Measurements from ENCODE around the gene BUD31. TPM values are rescaled to one million over a fixed set of nuclear protein-coding genes. Genes with fewer than 3 reads are reported as not detected.
"Not testable (repeated sequence)": the region's sequence is repeated elsewhere in the genome, so short reads cannot be mapped to it uniquely, and the experiment has no call there.

Gene BUD31
- total and polyA plus RNA-seq, 8 donors = 26.8 to 71.7 (median 32.6) TPM

- TF ChIP-seq CTCF (IDR thresholded peaks at IDR 0.05) = no peak
- WGBS, 2 donors = 78 to 87% methylated on average over 8 of the region's 8 CpGs
- DNase-seq (peak in 1 of 6 donors; percentile 68), FAIRE-seq (no peak), ATAC-seq (no peak)
- Histone ChIP-seq H3K9me3 (no peaks in the 10 kb centered on the region), H3K4me1 (no peaks in the 10 kb centered on the region), H3K36me3 (peaks cover 0 to 11% (median 5%) of the 10 kb centered on the region in 3 donors), H3K27ac (no peak overlapping the region), H3K27me3 (no peaks in the 10 kb centered on the region), H3K4me3 (no peak overlapping the region)
- intact Hi-C loops (cut with DNase I) = no loop called here
Observed at GRCh38 chr7:99385564-99385963, 23.2 kb upstream of the BUD31 start.

- DNase-seq (peak in 1 of 6 donors; percentile 28), ATAC-seq (peak in 2 of 4 donors; percentile 16 to 51), FAIRE-seq (no peak)
- H3K4me1 ChIP-seq = no peaks in the 10 kb centered on the region
- peaks cover 0 to 11% (median 5%) of the 10 kb centered on the region in 3 donors for H3K36me3 ChIP-seq
- intact Hi-C loops (cut with DNase I) = no loop called here
- no peak overlapping the region for H3K27ac ChIP-seq
- WGBS, 2 donors = 90 to 93% methylated on average over 9 of the region's 9 CpGs
- H3K27me3 ChIP-seq = no peaks in the 10 kb centered on the region
- no peaks in the 10 kb centered on the region for H3K9me3 ChIP-seq
- TF ChIP-seq CTCF (IDR thresholded peaks at IDR 0.05) = no peak
- H3K4me3 ChIP-seq = no peak overlapping the region
Observed at GRCh38 chr7:99386584-99387238, 22.1 kb upstream of the BUD31 start.

- H3K27ac ChIP-seq; ATAC-seq; FAIRE-seq; intact Hi-C loops (cut with DNase I); H3K4me1 ChIP-seq; H3K9me3 ChIP-seq; H3K27me3 ChIP-seq; H3K4me3 ChIP-seq: not testable (repeated sequence)
- H3K36me3 ChIP-seq = peaks cover 0 to 11% (median 5%) of the 10 kb centered on the region in 3 donors
- 94 to 96% methylated on average over 14 of the region's 14 CpGs for WGBS, 2 donors
- DNase-seq = peak in 1 of 6 donors; percentile 18
Observed at GRCh38 chr7:99387239-99387635, 21.5 kb upstream of the BUD31 start.

GRCh38 chr7:99387912-99388311, 20.9 kb upstream of the BUD31 start:
- no peak overlapping the region for H3K27ac ChIP-seq
- ATAC-seq = no peak
- no peaks in the 10 kb centered on the region for H3K27me3 ChIP-seq
- H3K9me3 ChIP-seq = no peaks in the 10 kb centered on the region
- DNase-seq = peak in 1 of 6 donors; percentile 58
- intact Hi-C loops (cut with DNase I) = no loop called here
- H3K36me3 ChIP-seq = peaks cover 0 to 11% (median 5%) of the 10 kb centered on the region in 3 donors
- WGBS, 2 donors = 95 to 96% methylated on average over 20 of the region's 20 CpGs
- H3K4me3 ChIP-seq = no peak overlapping the region
- FAIRE-seq = no peak
- peaks cover 0 to 6% (median 0%) of the 10 kb centered on the region in 3 donors for H3K4me1 ChIP-seq
- TF ChIP-seq CTCF (IDR thresholded peaks at IDR 0.05) = no peak

- no peak for FAIRE-seq
Observed at GRCh38 chr7:99389772-99390171, 19.0 kb upstream of the BUD31 start.

More at GRCh38 chr7:99389772-99390171, 19.0 kb upstream of the BUD31 start:
- H3K9me3 ChIP-seq = no peaks in the 10 kb centered on the region
- intact Hi-C loops (cut with DNase I) = no loop called here
- WGBS, 2 donors = 91 to 92% methylated on average over 13 of the region's 13 CpGs
- H3K4me3 ChIP-seq = no peak overlapping the region
- DNase-seq (no peak), ATAC-seq (no peak)
- H3K36me3 ChIP-seq = peaks cover 0 to 11% (median 5%) of the 10 kb centered on the region in 3 donors
- H3K4me1 ChIP-seq = peaks cover 0 to 6% (median 4%) of the 10 kb centered on the region in 3 donors
- TF ChIP-seq CTCF (IDR thresholded peaks at IDR 0.05) = no peak
- no peaks in the 10 kb centered on the region for H3K27me3 ChIP-seq
- no peak overlapping the region for H3K27ac ChIP-seq
